T-helper 2 cell treated with Interferon-gamma antibody and Interleukin-4, amounts not matched to agents 100 ng/mL and 5 ng/mL, for 36 hours (primary cell): ENCODE data around the gene ATP10D. TPM values are rescaled to one million over a fixed set of nuclear protein-coding genes. Genes with fewer than 3 reads are reported as not detected.
"Not testable (repeated sequence)": the region's sequence is repeated elsewhere in the genome, so short reads cannot be mapped to it uniquely, and the experiment has no call there.

Experiments
- intact Hi-C: fragments of 100-400 bp; cut with micrococcal nuclease; formaldehyde crosslinking; loops from one replicate; pipeline ENCODE4 v1.15.1; 2023
- total RNA-seq: library from RNA; stranded (reverse); gene quantifications from 2 replicates; pipeline ENCODE4 v1.2.3, GENCODE V29; 2022

ATP10D gene
- total RNA-seq, 1 donor from 2014 or later, result 4.7 TPM

DNA sequence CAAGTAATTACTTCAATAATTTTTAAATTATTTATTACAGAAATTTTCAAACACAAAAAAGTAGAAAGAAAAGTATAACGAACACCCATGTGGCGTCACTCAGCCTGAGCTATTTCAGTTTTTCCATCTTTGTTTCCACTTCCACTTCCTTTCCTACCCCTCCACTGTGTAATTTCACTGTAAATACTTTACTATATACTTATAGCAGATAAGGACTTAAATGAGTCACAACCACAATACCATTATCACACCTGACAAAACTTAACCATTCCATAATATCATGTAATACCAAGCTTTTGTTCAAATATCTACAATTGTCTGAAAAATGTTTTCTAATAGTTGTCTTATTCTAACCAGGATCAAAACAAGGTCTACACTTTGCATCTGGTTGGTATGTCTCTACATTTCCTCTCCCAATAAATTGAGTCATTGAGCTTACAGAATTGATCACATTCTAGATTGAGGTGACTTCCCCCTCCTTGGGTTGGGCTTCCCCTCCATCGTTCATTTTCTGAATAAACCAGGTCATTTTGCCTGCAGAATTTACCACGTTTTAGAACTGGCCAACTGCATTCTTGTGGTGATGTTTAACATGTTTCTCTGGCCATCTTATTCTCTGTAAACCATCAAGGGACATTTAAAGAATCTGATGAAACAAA, 48.7 kb downstream of the ATP10D start:
- intact Hi-C loops, result no loop called here

DNA sequence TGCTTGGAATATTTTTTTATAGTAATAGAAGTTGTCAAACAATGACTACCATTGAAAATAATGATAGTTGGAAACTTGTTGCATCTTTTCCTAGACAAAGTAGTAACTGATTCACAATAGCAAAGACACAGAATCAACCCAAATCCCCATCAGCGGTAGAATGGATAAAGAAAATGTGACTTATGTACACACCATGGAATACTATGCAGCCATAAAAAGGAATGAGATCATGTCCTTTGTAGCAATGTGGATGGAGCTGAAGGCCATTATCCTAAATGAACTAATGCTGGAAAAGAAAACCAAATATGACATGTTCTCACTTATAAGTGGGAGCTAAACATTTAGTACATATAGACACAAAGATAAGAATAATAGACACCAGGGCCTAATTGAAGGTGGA, 49.7 kb downstream of the ATP10D start:
- intact Hi-C loops, result no loop called here

DNA sequence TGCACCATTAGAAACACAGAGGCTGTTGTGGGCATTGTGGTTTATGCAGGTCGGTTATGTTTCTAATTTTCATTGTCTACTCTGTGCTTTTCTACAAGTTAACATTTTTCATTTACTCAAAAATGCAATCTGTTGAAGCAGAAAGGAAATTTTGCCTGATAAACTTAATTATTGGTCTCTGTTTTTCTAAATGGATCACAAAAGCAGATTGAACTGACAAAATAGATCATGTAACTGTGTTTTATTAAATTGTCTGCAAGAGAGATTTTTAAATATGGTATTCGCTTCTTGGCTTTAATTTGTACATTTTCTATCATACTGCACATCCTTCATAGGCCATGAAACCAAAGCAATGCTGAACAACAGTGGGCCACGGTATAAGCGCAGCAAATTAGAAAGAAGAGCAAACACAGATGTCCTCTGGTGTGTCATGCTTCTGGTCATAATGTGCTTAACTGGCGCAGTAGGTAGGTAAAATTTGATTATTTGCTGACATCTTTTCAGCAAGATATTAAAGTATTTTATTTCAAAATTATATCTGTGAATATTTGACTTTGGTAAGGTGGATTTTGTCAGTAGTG, 50.6 kb downstream of the ATP10D start:
- intact Hi-C loops, result no loop called here

DNA sequence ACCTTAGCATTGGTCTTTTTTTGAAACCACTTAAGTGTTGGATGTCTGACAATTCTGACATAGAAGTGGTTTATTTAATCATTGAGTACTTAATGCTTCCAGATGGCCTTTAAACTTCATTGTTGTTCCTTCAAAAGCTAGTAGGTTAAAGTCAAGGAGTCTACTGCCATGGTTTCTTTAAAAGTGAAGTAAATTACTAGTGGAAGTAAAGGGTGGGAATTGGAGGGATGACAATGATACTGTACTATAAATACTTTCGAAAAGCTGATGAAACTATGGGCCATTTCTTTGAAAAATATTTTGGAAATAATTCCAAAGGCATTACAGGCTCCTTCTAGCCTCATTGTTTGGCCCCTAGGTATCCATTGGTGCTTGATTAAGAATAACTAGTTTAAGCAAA, 51.9 kb downstream of the ATP10D start:
- intact Hi-C loops, result no loop called here

DNA sequence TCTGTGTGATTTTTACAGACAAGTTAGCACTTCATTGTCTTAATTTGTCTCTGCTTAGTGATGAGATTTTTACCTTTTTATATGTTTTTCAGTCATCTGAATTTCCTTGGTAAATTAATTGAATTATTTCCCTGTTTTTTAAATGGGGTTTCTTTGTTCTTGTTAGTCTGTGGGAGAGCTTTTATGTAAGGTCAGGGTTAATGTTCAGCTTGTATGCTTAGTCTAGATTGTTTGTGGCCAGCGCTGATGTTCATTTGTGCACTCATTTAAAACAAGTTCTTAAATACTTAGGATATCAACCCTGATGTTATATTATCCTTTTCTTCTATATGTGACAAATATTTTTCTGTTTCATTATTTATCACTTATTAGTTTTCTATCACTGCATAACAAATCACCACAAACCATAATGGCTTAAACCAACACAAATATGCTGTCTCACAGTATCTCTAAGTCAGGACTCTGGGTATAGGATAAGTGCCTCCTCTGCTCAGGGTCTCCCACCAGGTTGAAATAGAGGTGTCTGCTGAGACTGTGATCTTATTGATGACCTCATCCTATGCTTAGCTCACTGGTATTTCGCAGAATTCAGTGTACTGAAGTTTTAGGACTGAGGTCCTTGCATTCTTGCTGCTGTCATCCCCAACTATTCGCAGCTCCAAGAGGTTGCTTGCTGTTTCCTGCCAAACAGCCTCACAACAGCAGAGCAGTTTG, 53.2 kb downstream of the ATP10D start:
- intact Hi-C loops, result no loop called here

DNA sequence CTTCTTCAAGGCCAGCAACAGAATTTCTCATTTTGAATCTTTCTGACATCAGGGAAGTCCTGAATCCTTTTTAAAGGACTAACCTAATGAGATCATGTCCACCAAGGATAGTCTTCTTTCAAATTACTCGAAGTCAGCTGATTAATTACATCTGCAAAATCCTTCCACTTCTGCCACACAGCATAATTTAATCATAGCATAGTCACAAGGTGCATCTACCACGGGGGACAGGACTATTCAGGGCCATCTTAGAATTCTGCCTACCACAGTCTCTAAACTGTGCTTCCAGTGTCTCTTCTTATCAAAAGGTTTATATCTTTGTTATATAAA, 53.7 kb downstream of the ATP10D start:
- intact Hi-C loops, result no loop called here

DNA sequence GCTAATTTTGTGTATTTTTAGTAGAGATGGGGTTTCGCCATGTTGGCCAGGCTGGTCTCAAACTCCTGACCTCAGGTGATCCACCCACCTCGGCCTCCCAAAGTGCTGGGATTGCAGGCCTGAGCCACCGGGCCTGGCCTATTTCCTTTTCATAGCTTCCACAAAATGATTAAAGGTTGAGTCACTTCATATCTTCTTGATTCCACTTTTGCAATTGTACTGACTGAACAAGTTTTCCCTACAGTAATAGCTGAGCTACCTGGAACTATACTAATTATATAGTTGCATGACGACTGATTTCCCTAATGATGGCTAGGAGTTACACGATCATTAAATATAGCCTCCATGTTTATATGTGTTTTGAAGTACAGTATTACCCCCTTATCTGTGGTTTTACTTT, 57.6 kb downstream of the ATP10D start:
- intact Hi-C loops, result not testable (repeated sequence)

DNA sequence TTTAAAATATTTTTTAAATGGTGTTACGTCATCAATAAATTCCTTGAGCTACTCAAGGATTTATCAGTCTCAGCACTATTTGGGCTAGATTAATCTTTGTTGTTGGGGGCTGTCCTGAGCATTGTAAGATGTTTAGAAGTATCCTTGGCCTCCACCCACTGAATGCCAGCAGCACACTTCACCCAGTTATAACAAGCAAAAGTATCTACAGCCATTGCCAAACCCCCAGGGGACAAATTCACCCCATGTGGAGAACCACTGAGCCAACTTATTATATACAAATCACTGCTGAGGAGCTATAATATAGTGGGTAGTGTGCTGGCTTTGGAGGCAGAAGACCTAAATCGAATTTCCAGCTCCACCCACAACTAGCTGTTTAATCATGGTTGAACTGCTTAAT, 58.3 kb downstream of the ATP10D start:
- intact Hi-C loops, result no loop called here

DNA sequence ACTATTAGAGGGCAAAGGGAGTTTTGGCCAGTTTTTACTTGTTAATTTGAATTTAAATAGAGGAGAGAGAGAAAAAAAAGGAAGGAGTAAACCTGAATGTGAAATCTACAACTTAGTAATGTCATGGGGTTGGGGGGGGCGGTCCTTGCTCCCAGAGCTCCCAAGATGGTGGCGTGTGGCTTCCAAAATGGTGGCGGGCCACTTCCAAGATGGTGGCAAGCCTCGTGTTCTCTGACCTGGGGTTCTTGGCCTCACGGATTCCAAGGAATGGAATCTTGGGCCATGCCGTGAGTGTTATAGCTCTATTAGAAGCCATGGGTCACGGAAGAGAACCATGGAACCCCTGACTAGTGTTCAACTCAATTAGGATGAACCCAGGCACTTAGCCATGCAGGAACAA, 65.3 kb downstream of the ATP10D start:
- intact Hi-C loops, result not testable (repeated sequence)

DNA sequence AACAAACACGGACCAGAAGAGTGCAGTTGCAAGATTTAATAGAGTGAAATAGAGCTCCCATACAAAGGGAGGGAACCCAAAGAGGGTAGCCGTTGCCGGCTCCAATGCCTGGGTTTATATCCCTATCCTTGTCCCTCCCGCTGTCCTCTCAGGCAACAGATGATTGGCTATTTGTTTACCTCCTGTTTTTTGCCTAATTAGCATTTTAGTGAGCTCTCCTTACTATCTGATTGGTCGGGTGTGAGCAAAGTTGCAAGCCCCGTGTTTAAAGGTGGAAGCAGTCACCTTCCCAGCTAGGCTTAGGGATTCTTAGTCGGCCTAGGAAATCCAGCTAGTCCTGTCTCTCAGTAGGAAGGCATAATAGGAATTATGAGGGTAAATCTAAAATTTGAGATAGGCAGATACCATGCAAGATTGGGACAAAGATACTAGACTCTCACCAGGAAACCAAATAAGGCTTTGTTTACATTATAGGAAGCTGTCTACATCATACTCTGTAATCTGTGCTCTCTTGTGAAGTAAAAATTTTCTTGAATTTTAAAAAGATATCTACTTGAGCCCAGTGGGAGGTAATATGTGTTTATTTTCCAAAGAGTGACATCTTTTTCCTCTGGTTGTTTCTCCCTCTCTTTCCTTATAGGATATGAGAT, 65.9 kb downstream of the ATP10D start:
- intact Hi-C loops, result no loop called here

DNA sequence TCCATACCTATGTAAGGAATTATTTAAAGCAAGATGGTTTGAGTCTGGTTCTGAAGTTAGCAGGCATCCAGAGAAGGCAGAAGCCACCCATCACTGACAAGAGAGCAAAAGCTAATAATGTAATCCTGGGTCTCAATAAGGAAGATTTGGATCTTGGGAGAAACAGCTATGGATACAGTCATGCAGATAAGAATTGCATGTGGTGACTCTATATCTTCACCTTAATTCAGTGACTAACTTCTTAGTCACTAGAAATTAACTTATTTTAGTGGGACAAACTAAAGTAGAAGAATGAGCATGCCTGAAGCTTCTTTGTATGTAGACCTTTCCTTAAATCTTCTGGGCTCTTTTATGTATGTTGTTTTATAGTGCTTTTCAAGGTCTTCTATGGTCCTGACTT, 66.6 kb downstream of the ATP10D start:
- intact Hi-C loops, result no loop called here

DNA sequence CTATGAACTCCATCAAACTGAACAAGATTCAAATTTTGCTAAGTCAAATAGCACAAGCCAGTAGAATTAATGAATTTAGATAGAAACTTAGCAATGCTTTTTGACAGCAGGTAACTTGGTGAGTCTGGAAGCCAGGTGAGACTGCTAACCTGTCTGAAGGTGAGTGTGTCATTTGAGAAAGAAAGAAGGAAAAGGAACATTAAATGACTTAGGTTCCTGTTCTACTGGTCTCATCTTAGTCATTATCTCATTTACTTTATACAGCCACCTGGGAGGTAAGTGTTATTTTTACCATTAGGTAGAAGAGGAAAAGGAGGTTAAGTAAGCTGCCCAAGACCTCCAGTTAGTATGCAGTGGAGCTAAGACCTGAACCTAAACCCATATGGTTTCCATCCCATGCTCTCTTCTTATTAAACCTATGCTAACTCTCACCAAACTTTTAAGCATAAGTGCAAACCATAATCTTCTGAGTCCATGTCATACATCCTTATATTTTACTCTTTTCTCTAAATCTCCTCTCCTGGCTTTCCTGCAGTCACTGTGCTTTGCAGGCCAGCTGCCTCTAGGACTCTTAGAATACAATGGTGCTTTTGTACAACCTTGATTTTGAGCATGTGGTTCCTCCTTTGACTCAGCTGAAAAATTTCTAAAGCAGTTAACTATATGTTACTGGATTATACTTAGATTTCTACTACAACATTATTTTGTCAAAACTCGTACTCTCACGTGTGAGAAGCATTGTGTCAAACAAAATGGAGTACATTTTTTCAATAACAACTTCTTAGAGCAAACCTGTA, 68.5 kb downstream of the ATP10D start:
- intact Hi-C loops, result no loop called here

DNA sequence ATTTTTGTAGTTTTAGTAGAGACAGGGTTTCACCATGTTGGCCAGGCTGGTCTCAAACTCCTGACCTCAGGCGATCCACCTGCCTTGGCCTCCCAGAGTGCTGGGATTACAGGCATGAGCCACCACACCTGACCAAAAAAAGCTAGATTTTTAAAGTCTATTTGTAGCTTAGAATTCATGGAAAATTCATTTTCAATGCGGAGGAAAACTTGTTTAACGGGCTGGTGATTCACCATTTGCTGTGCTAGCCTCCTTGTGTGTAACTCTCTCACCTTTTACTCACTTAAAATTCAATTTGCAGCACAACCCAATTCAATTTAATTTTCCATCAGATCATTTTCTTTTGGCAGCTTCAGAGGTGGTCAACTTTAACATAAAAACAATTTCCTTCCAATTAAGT, 70.8 kb downstream of the ATP10D start:
- intact Hi-C loops, result not testable (repeated sequence)

DNA sequence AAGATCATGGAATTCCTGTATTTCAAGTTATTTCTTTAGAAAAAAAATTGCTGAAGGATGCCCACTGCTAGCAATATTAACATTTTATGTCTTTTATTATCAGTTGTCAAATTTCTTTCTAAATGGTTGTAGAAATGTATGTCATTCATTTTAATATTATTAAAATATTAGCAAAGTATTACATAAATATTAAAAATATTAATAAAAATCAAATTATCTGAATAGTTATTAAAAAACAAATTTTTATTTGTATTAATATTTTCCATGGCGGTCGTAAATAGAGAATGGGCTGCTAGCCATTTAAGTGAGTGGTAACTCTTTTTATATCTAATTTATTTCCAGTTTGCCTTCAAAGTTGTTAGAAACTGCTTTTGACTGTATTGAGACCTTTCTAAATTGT, 72.2 kb downstream of the ATP10D start:
- intact Hi-C loops, result no loop called here

DNA sequence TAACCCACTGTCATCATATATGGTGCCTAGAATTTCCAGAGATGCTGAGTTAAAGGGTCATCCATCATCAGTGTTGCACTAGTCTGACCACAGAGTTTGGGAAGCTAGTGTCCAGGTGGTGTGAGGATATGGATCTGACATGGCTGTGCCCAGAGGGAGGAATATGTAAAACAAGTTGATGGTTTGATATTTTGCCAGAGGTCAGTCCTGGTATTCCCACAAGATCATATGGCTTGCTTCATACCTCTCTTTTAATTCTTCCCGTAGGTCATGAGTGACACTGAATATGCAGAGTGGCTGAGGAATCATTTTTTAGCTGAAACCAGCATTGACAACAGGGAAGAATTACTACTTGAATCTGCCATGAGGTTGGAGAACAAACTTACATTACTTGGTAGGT, 75.6 kb downstream of the ATP10D start:
- intact Hi-C loops, result no loop called here

DNA sequence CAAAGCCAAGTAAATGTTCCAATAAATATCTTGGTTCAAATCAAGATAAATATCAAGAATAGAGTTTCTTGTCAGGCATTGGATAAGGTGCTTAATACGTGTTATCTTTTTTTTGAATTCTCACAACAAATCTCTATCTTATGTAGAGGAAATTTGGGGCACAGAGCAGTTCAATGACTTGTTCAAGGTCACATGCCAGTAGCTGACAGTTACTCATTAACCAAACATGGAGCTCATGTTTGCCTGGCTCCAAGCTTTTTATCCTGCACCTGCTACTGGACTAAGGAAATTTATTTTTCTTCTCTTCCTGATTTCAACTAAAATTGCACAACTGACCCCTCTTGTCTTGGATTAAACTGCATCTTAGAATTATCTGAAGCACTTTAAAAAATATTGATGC, 76.3 kb downstream of the ATP10D start:
- intact Hi-C loops, result no loop called here

DNA sequence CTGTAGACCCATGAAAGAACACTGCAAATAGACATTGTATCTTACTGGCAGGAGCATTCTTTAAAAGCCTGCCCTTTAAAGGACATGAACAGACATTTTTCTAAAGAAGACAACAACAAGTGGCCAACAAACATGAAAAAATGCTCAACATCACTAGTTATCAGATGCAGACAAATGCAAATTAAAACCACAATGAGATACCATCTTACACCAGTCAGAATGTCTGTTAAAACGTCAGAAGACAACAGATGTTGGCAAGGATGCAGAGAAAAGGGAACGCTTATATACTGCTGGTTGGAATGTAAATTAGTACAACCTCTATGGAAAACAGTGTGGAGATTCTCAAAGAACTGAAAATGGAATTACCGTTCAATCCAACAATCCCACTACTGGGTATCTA, 77.2 kb downstream of the ATP10D start:
- intact Hi-C loops, result loop anchor here (1.0 kb wide), 1 partner anchor 31 kb away; no protein-coding TSS in a partner anchor

DNA sequence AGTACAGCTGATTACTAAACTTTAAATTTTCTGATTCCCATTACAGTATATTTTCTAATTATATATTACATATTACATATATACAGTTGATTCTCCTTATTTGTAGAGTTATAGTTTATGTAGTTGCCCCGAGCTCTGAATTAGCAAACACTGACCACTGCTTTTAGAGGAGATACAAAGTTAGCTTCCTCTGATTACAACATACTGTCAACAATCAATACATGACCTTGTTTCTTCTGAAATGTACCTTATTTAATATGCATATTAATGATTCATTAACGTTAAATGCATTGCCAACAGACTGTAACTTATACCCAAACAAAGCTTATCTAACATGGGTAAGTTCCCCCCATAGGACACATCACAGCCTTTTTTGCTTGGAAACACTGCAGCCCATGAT, 81.5 kb downstream of the ATP10D start:
- intact Hi-C loops, result no loop called here

DNA sequence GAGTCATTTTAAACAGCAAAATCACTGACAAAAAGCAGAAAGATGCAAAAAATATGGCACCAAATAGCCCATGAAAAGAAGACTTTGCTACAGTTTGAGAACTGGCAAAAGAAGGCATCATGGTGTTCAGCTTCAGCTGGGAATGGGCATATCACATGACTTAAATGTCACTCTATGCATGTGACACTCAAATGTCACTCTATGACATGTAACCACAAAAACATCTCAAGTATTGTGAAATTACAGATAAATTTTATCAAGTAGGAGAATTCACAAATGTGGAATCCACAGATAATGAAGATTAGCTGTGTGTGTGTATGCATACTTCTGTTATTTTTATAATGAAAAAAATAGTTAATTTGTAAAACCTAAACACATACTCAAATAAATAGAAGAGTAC, 81.9 kb downstream of the ATP10D start:
- intact Hi-C loops, result no loop called here

DNA sequence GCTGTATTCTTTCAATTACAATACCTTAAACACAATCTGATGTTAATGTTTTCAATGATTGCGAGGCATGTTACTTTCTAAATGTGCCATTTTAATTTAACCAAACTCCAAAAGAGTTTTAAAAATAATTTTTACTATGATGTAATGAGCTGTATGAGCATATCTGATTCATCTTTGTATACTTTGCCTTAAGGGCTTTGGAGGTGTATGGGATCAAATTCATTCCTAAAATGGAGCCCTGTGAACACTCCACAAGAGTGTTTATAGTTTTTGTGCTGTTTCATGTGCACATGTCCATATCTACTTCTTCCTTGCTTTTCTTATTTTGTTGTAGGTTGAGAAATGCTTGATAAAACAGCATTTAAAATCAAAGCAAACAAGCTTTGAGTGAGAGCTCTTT, 82.4 kb downstream of the ATP10D start:
- intact Hi-C loops, result no loop called here

DNA sequence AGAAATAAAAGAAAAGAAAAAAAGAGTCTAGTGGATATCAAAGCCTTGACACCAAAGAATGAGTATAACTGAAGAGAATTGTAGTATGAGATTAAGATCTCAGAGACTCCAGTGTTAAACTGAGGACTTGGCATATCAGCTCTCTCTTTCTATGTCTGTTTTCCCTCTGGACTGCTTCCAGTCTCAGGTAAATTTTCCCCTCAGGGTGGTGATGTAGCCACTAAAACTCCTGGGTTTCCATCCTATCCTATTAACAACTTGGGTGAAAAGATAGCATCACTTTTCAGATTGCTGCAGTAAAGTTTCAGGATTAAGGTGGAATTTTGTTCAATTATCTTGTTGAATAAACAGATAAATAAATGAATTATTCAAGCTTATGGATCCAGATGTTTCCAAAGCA, 85.7 kb downstream of the ATP10D start:
- intact Hi-C loops, result no loop called here

DNA sequence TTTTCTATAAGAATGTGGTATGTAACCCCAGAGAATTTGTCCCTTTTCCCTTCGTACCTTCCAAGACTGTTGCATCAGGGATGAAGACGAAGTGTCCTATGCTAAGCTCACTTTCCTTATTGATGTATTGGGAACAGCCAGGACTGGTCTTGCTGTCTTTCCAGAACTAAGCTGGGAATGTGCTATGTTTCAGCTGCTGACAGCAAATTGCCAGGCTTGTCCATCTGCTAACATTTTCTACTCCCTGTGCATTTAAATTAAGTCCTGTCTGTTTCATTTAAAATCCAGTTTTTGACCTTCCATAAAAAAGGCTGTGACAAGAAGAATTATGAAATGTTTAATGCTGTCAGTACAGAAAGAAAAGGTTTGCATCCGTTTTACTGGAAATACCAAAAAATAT, 87.9 kb downstream of the ATP10D start:
- intact Hi-C loops, result no loop called here
